Liver (tissue), 3 donors: ENCODE data around the gene FBXO47.

Experiments used
- ATF3 ChIP-seq: IDR thresholded peaks from 2 replicates; pipeline ENCODE4 v1.6.1; 2016; ENCODE audit warnings: antibody characterized with exemption
- CTCF ChIP-seq: fragments of 150-350 bp; IDR thresholded peaks from 2 replicates; pipeline ENCODE4 v1.5.1; 2017; ENCODE audit warnings: improper control_type of control experiment, low read depth, low read length; ENCODE audit not compliant: missing input control
- EGR1 ChIP-seq, 2 donors: IDR thresholded peaks; 2 replicates each; pipeline ENCODE4 v1.6.1; 2016 to 2018; ENCODE audit warnings: antibody characterized with exemption in 2 of 2, low read depth in 2 of 2
- FOXA1 ChIP-seq: IDR thresholded peaks from 2 replicates; pipeline ENCODE4 v1.6.1; 2016; ENCODE audit warnings: antibody characterized with exemption
- GABPA ChIP-seq, 2 donors: IDR thresholded peaks in 1 of 2; conservative IDR thresholded peaks in 1 of 2; 2 replicates each; pipeline ENCODE4 v1.6.1; 2016; ENCODE audit warnings: antibody characterized with exemption in 2 of 2, mild to moderate bottlenecking in 1 of 2, moderate library complexity in 1 of 2
- JUND ChIP-seq, 2 donors: IDR thresholded peaks; 2 replicates each; pipeline ENCODE4 v1.6.1; 2016; ENCODE audit warnings: antibody characterized with exemption in 2 of 2
- MAX ChIP-seq: IDR thresholded peaks from 2 replicates; pipeline ENCODE4 v1.6.1; 2016; ENCODE audit warnings: antibody characterized with exemption
- RAD21 ChIP-seq, 2 donors: IDR thresholded peaks; 2 replicates each; pipeline ENCODE4 v1.6.1; 2016; ENCODE audit warnings: antibody characterized with exemption in 2 of 2, mild to moderate bottlenecking in 2 of 2
- REST ChIP-seq: IDR thresholded peaks from 2 replicates; pipeline ENCODE4 v1.6.1; 2016; ENCODE audit warnings: antibody characterized with exemption, mild to moderate bottlenecking
- RXRA ChIP-seq, 2 donors: IDR thresholded peaks; 2 replicates each; pipeline ENCODE4 v1.6.1; 2017 to 2018; ENCODE audit warnings: antibody characterized with exemption in 2 of 2, mild to moderate bottlenecking in 1 of 2
- SP1 ChIP-seq: IDR thresholded peaks from 2 replicates; pipeline ENCODE4 v1.6.1; 2018; ENCODE audit warnings: antibody characterized with exemption, mild to moderate bottlenecking
- TAF1 ChIP-seq: conservative IDR thresholded peaks from 2 replicates; pipeline ENCODE4 v1.6.1; 2016; ENCODE audit warnings: antibody characterized with exemption, mild to moderate bottlenecking
- YY1 ChIP-seq: IDR thresholded peaks from 2 replicates; pipeline ENCODE4 v1.6.1; 2016; ENCODE audit warnings: antibody characterized with exemption, mild to moderate bottlenecking
- ZBTB33 ChIP-seq: IDR thresholded peaks from 2 replicates; pipeline ENCODE4 v1.6.1; 2016; ENCODE audit warnings: antibody characterized with exemption
- donor health status: healthy.
- donor health status: healthy.

GRCh38 chr17:38958326-38958725, 8.9 kb downstream of the FBXO47 start:
- TF ChIP-seq CTCF (no peak), YY1 (no peak), MAX (no peak), RXRA (IDR thresholded peaks at IDR 0.05) (no peak), TAF1 (no peak), RAD21 (IDR thresholded peaks at IDR 0.05) (no peak), SP1 (no peak), JUND (IDR thresholded peaks at IDR 0.05) (no peak), EGR1 (IDR thresholded peaks at IDR 0.05; ENCODE audit: low read depth in 2 of 2) (no peak), ATF3 (no peak), ZBTB33 (no peak), REST (no peak), FOXA1 (no peak), GABPA (IDR thresholded peaks at IDR 0.05 in 1 of 2, conservative IDR thresholded peaks at IDR 0.05 in 1 of 2) (no peak)
